Measurements from ENCODE around the gene CD28.

Gene CD28

GRCh38 chr2:203685081-203685621 lies 21.3 kb upstream of the CD28 start:
- no peak for TF ChIP-seq CTCF (IDR thresholded peaks at IDR 0.05; ENCODE audit: insufficient read depth, missing control alignments)
- DNase-seq (ENCODE audit: insufficient read length, low spot score) (no peak), FAIRE-seq (no peak)

GRCh38 chr2:203685789-203686420 lies 20.5 kb upstream of the CD28 start:
- FAIRE-seq (no peak), DNase-seq (ENCODE audit: insufficient read length, low spot score) (no peak)
- no peak for TF ChIP-seq CTCF (IDR thresholded peaks at IDR 0.05; ENCODE audit: insufficient read depth, missing control alignments)

GRCh38 chr2:203687165-203687564 lies 19.3 kb upstream of the CD28 start:
- DNase-seq (ENCODE audit: insufficient read length, low spot score), result no peak
- FAIRE-seq, result no peak
- no peak for TF ChIP-seq CTCF (IDR thresholded peaks at IDR 0.05; ENCODE audit: insufficient read depth, missing control alignments)

GRCh38 chr2:203688798-203689197 lies 17.6 kb upstream of the CD28 start:
- FAIRE-seq (no peak), DNase-seq (ENCODE audit: insufficient read length, low spot score) (no peak)
- no peak for TF ChIP-seq CTCF (IDR thresholded peaks at IDR 0.05; ENCODE audit: insufficient read depth, missing control alignments)

GRCh38 chr2:203689426-203690116 lies 16.9 kb upstream of the CD28 start:
- no peak for TF ChIP-seq CTCF (IDR thresholded peaks at IDR 0.05; ENCODE audit: insufficient read depth, missing control alignments)
- FAIRE-seq, result no peak
- DNase-seq (ENCODE audit: insufficient read length, low spot score), result no peak

- no peak for FAIRE-seq
- no peak for DNase-seq (ENCODE audit: insufficient read length, low spot score)
- no peak for TF ChIP-seq CTCF (IDR thresholded peaks at IDR 0.05; ENCODE audit: insufficient read depth, missing control alignments)
Observed at GRCh38 chr2:203690117-203690431, 16.4 kb upstream of the CD28 start.

GRCh38 chr2:203690441-203691047 lies 15.9 kb upstream of the CD28 start:
- FAIRE-seq, result no peak
- no peak for TF ChIP-seq CTCF (IDR thresholded peaks at IDR 0.05; ENCODE audit: insufficient read depth, missing control alignments)

More at GRCh38 chr2:203690441-203691047, 15.9 kb upstream of the CD28 start:
- DNase-seq (ENCODE audit: insufficient read length, low spot score), result no peak

All from D721Med (cell line).